ENCODE measurements around the gene TMEM31. TPM values are rescaled to one million over a fixed set of nuclear protein-coding genes. Genes with fewer than 3 reads are reported as not detected.

Gene TMEM31
- total RNA-seq, 2 experiments from 2014 or later, result not detected

DNA sequence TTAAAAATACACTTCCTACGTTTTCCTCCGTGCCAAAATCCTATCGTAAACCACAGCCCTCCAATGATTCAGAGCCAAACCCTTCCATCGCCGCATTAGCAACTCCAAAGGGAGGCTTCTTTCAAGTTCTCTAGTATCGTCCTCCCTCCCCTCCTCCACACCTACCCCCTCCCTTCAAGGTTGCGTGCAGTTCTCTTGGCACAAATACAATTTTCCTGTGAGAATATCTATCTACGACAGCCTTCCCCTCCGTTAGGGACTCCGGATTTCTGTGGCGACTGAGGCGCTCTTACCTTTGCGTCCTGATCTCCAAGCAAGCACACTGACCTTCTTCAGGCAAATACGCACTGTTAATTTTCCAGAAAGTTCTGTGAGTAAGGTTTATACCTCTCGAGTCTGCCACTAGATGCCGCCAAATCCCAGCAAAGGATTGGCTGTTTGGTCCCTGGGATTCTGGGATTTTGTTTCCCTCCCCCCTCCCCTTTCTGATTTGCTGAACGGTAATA lies 23.0 kb upstream of the TMEM31 start:
- H3K36me3 Mint-ChIP-seq (ENCODE audit: low read depth), result peaks cover 13% of the 10 kb centered on the region

DNA sequence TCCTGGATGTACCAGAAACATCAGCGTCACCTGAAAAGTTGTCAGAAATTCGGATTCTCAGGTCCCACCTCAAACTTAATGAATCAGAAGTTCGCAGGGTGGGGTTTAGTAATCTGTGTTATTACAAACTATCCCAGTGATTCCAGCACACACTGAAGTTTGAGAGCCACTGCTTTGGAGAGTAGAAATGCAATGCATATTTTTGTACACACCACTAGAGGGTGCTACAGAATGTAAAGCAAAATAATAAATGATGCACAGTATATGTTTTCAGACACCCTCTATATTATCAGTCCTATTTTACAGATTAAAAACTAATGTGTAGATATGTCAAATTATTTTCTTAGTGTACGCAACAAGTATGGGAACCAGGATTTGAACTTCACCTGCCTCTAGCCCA lies 21.8 kb upstream of the TMEM31 start:
- CTCF ChIA-PET, result no interaction called here
- POLR2A ChIA-PET, result no interaction called here
- H3K4me1 Mint-ChIP-seq, result peaks cover 5% of the 10 kb centered on the region
- H3K36me3 Mint-ChIP-seq (ENCODE audit: low read depth), result peaks cover 8% of the 10 kb centered on the region
- peak overlapping the region; percentile 31 for H3K27ac Mint-ChIP-seq
- no peaks in the 10 kb centered on the region for H3K27me3 Mint-ChIP-seq
- no peak overlapping the region for H3K4me3 Mint-ChIP-seq
- no peak for DNase-seq
- H3K9me3 Mint-ChIP-seq, result no peaks in the 10 kb centered on the region

More for the DNA sequence above, 23.0 kb upstream of the TMEM31 start:
- Mint-ChIP-seq H3K4me1 (peaks cover 9% of the 10 kb centered on the region), H3K9me3 (no peaks in the 10 kb centered on the region), H3K27ac (no peak overlapping the region), H3K4me3 (no peak overlapping the region), H3K27me3 (no peaks in the 10 kb centered on the region)
- CTCF ChIA-PET, result interaction anchor here (0.5 to 0.7 kb wide), 2 partner anchors 124 to 232 kb away, joined by 3 to 4 read pairs; no protein-coding TSS in a partner anchor
- POLR2A ChIA-PET, result no interaction called here
- DNase-seq, result peak; percentile 63

DNA sequence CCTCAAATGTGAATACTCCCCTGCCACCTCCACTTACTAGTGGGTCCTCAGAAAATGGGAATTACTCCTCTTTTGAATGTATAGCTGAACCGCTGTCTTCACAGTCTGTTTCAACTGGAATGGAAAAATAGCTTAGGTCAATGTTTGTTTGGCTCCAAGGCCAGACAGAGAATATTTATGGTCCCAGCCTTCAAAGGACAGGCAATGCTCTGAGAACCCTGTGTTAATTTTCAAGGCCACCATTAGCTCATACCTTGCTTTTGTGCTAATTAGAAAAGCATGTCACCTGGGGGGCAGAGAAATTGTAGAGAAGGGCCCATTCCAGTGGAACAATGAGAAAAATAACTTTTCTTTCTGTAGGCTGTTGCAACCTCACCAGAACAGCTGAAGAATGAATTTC lies 19.6 kb upstream of the TMEM31 start:
- H3K4me3 Mint-ChIP-seq, result no peak overlapping the region
- CTCF ChIA-PET, result interaction anchor here (2.0 kb wide), 1 partner anchor 12 kb away, joined by 5 read pairs; no protein-coding TSS in a partner anchor
- DNase-seq, result no peak
- no peaks in the 10 kb centered on the region for H3K27me3 Mint-ChIP-seq
- H3K36me3 Mint-ChIP-seq (ENCODE audit: low read depth), result no peaks in the 10 kb centered on the region
- no peaks in the 10 kb centered on the region for H3K4me1 Mint-ChIP-seq
- POLR2A ChIA-PET, result no interaction called here
- H3K9me3 Mint-ChIP-seq, result no peaks in the 10 kb centered on the region
- H3K27ac Mint-ChIP-seq, result no peak overlapping the region

DNA sequence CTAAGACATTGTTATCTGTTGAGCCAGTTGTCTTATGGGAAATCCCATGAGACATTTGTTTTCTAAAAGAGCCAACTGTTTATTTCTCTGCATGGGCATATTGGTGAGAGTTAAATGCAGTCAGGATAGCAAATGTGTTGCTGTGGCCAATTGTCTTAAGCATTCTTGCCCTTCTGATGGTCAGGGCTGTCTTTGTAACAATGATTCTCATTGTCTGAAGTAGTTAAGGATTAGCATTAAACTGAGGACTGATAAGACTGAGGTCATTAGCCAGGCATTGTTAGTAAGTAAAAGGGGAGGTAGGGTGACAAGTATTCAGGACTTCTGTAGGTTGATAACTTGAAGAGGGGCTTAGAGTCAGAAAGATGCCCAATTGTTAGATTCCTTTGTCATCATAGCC lies 13.0 kb upstream of the TMEM31 start:
- H3K36me3 Mint-ChIP-seq (ENCODE audit: low read depth), result no peaks in the 10 kb centered on the region
- CTCF ChIA-PET, result no interaction called here

DNA sequence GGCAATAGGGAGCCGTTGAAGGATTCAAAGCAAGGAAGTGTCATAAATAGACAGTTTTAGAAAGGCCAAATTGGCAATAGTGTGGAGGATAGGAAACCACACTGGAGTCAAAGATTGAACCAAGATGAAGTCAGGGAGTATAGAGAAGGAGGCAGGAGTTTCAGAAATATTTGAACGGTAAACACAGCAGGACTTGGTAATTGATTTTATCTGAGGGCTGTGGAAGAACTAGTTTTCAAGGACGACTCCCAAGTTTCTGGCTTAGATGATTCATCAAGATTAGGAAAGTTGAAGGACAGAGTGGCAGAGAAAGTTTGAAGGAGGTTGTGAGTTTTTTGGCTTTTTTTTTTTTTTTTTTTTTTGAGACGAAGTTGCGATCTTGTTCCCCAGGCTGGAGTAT lies 11.5 kb upstream of the TMEM31 start:
- POLR2A ChIA-PET, result no interaction called here
- Mint-ChIP-seq H3K9me3 (no peaks in the 10 kb centered on the region), H3K4me3 (no peak overlapping the region), H3K36me3 (ENCODE audit: low read depth) (no peaks in the 10 kb centered on the region), H3K27me3 (no peaks in the 10 kb centered on the region), H3K27ac (no peak overlapping the region), H3K4me1 (no peaks in the 10 kb centered on the region)
- CTCF ChIA-PET, result no interaction called here
- no peak for DNase-seq

More for the DNA sequence above, 13.0 kb upstream of the TMEM31 start:
- Mint-ChIP-seq H3K27me3 (no peaks in the 10 kb centered on the region), H3K9me3 (no peaks in the 10 kb centered on the region), H3K4me1 (no peaks in the 10 kb centered on the region), H3K4me3 (no peak overlapping the region), H3K27ac (no peak overlapping the region)
- no peak for DNase-seq
- POLR2A ChIA-PET, result no interaction called here

DNA sequence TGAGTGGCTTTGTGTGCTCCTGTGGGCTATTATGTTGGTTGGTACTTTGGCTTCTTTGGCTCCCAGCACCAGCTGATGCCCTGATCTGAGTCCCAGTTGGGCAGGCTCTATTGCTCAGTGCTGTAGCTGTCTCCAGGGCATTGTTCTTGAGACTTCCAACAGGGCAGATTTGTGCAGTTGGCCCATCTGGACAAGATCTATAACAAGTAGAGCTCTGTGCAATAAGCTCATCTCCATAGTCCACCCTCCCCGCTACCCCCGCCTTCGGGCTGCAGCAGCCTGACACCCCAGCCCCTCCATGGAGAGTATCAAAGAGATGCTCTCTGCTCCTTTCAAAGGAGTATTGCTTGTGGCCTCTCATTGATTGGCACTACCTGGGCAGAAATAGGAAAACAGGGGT lies 5.8 kb upstream of the TMEM31 start:
- H3K36me3 Mint-ChIP-seq (ENCODE audit: low read depth), result no peaks in the 10 kb centered on the region
- H3K27ac Mint-ChIP-seq, result no peak overlapping the region
- H3K4me3 Mint-ChIP-seq, result no peak overlapping the region
- H3K27me3 Mint-ChIP-seq, result no peaks in the 10 kb centered on the region
- no peaks in the 10 kb centered on the region for H3K9me3 Mint-ChIP-seq
- ChIA-PET POLR2A (no interaction called here), CTCF (no interaction called here)
- no peaks in the 10 kb centered on the region for H3K4me1 Mint-ChIP-seq
- DNase-seq, result no peak

DNA sequence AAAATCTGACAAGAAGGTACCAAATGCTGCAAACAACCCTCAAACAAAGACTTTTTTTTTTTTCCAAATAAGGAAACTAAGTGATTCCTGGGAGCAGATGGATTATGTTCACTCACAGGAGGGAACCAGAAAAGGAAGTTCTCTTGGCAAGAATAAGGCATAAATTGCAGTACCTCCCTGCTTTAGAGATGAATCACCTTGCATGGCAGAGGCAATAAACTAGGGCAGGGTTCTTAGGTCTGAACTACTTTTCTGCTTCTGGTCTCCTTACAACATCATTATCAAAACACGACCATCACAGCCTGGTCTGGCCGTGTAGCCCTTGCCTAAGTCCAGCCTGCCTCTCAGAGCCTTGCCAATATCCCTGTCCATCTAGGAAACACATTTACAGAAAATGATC lies 6.3 kb downstream of the TMEM31 start:
- POLR2A ChIA-PET, result no interaction called here
- no peaks in the 10 kb centered on the region for H3K9me3 Mint-ChIP-seq
- CTCF ChIA-PET, result interaction anchor here (0.6 kb wide), 1 partner anchor 656 kb away, joined by 5 read pairs; no protein-coding TSS in a partner anchor

DNA sequence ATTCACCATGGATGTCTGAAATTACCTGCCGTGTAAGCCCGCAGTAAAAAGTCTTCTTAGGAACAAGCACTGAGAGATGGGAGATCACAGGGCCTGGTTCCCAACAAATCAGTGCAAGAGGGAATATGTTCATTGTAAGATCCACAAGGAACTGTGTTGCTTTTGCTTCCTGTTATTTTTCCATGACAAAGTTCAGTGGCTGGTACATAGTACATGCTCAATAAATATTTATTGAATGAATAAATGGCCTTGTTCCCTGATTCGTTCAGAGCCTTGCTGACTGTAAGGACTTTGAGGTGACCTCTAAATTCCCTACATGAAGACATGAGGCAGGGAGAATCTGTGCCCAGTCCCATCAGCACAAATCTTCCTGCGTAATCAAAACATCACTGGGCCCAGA lies 7.4 kb downstream of the TMEM31 start:
- CTCF ChIA-PET, result no interaction called here
- Mint-ChIP-seq H3K4me1 (no peaks in the 10 kb centered on the region), H3K36me3 (ENCODE audit: low read depth) (no peaks in the 10 kb centered on the region), H3K27ac (no peak overlapping the region), H3K4me3 (no peak overlapping the region), H3K9me3 (no peaks in the 10 kb centered on the region), H3K27me3 (no peaks in the 10 kb centered on the region)
- DNase-seq, result no peak
- POLR2A ChIA-PET, result no interaction called here

More for the DNA sequence above, 6.3 kb downstream of the TMEM31 start:
- H3K4me1 Mint-ChIP-seq, result no peaks in the 10 kb centered on the region
- no peak for DNase-seq
- H3K36me3 Mint-ChIP-seq (ENCODE audit: low read depth), result no peaks in the 10 kb centered on the region
- no peak overlapping the region for H3K27ac Mint-ChIP-seq
- H3K4me3 Mint-ChIP-seq, result no peak overlapping the region
- H3K27me3 Mint-ChIP-seq, result no peaks in the 10 kb centered on the region

DNA sequence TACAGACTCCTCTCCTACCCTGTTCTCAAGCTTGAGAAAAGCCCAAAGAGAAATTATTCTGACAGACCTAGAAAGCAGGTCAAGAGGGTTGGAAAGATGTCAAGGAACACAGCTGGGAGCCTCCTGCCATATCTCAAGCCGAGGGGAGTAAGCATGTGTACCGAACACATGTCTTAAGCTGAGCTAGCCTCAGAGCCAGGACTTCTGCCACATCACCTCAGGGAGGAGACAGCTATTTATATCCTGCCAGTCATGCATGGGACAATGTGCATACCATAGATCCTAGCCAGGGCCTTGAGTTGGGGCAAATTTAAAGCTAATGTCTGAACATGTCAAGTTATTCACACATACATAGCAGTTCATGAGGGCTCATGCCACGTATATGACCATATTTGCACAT lies 11.8 kb downstream of the TMEM31 start:
- Mint-ChIP-seq H3K4me1 (no peaks in the 10 kb centered on the region), H3K36me3 (ENCODE audit: low read depth) (no peaks in the 10 kb centered on the region), H3K27ac (no peak overlapping the region), H3K9me3 (no peaks in the 10 kb centered on the region), H3K27me3 (no peaks in the 10 kb centered on the region), H3K4me3 (no peak overlapping the region)
- DNase-seq, result no peak
- ChIA-PET POLR2A (no interaction called here), CTCF (interaction anchor here (0.7 kb wide), 1 partner anchor 54 kb away, joined by 5 read pairs; no protein-coding TSS in a partner anchor)

DNA sequence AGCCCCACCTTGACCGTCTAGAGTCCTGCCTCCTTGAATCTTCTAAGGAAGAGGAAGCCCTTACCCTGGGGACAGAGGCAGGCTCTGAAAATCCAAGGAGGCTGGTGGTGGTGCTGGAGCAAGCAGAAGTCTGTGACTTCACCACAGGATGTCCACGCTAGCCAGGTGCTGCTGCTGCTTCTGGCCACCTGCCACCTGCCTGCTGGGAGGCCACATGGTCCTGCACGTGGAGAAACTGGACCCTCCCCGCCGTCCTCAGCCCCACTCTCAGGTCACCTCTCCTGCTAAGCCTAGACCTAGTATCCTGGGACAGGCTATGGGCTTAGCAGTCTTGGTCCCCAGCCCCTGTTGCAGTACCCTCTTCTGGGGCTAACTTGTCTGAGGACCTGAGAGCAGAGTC lies 15.8 kb downstream of the TMEM31 start:
- Mint-ChIP-seq H3K9me3 (no peaks in the 10 kb centered on the region), H3K36me3 (ENCODE audit: low read depth) (no peaks in the 10 kb centered on the region), H3K4me1 (peaks cover 4% of the 10 kb centered on the region), H3K27me3 (no peaks in the 10 kb centered on the region), H3K27ac (no peak overlapping the region), H3K4me3 (no peak overlapping the region)
- no peak for DNase-seq
- CTCF ChIA-PET, result no interaction called here
- POLR2A ChIA-PET, result no interaction called here

DNA sequence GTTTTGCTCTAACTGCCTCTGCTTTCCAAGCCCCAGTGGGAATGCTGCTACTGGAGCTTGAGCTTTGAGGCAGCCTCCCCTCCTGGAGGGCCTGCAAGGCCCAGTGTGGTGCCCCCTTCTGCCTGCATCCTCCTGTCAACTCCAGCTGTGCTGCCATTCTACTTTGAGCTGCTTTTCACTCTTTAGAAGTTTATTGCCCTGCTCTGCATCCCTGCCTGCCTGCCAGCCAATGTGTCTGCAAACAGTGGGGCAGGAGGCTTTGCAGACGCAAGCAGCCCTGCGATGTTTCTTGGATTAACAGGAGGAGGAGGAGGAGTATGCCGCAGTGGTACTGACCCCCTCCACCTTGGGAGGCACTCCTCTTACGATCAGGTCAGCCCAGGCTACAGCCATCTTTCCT lies 16.4 kb downstream of the TMEM31 start:
- POLR2A ChIA-PET, result no interaction called here
- DNase-seq, result no peak
- CTCF ChIA-PET, result no interaction called here
- no peaks in the 10 kb centered on the region for H3K36me3 Mint-ChIP-seq (ENCODE audit: low read depth)
- H3K9me3 Mint-ChIP-seq, result no peaks in the 10 kb centered on the region
- no peak overlapping the region for H3K4me3 Mint-ChIP-seq
- peaks cover 2% of the 10 kb centered on the region for H3K27me3 Mint-ChIP-seq
- no peak overlapping the region for H3K27ac Mint-ChIP-seq
- H3K4me1 Mint-ChIP-seq, result peaks cover 4% of the 10 kb centered on the region

DNA sequence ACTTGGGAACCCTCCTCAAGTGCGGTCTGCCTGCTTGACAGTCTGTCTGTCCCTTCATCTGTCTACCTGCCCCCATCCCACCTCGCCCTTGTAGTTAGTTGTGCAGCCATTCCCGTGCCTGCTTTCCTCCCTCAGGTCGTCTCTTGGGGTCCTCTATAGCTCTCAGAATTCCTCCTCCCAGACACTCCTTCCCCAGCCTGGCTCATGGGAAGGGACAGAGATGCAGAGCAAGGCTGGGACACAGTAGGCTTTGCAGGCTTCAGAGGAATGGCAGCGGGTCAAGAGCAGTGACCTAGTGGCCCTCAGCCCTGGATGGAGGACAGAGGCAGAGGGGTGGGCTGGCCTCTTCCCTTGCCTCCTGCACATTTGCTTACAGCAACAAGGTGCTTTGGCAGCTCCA lies 18.3 kb downstream of the TMEM31 start:
- Mint-ChIP-seq H3K27me3 (peaks cover 9% of the 10 kb centered on the region), H3K4me1 (peaks cover 4% of the 10 kb centered on the region), H3K9me3 (no peaks in the 10 kb centered on the region), H3K36me3 (ENCODE audit: low read depth) (no peaks in the 10 kb centered on the region), H3K4me3 (no peak overlapping the region), H3K27ac (no peak overlapping the region)
- no peak for DNase-seq
- ChIA-PET POLR2A (no interaction called here), CTCF (no interaction called here)

DNA sequence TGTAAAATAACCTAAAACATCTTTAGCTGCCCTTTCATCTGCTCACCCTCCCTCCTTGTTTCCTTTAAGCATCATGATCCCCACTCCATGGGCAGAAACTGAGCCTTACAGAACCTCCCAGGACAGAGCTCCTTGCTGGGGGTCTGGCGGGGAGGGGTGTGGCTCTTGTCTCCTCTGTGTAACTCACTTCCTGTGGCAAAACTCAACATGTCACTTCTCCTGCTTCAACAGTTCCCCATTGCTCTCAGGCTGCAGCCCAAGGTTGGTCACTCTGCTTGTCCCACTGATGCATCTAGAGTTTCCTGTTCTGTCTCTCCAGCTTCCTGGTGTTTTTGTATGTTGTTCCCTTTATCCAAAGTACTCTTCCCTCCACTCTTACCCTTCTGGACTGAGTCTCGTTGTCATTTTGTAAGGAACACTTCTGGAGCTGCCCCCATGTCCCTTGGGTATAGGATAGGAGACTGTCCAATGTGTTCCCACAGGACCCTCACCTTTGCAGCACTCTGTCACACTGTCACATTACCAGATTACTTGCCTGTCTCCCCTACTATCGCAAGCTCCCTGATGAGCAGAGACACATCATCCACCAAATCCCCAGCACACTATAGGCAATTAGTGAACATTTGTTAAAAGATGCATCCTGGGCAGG lies 19.6 kb downstream of the TMEM31 start:
- peaks cover 9% of the 10 kb centered on the region for H3K27me3 Mint-ChIP-seq
- peaks cover 4% of the 10 kb centered on the region for H3K4me1 Mint-ChIP-seq
- CTCF ChIA-PET, result interaction anchor here (0.9 kb wide), 1 partner anchor 28 kb away, joined by 3 read pairs; no protein-coding TSS in a partner anchor
- DNase-seq, result no peak
- H3K4me3 Mint-ChIP-seq, result no peak overlapping the region
- no peak overlapping the region for H3K27ac Mint-ChIP-seq
- H3K9me3 Mint-ChIP-seq, result no peaks in the 10 kb centered on the region
- POLR2A ChIA-PET, result no interaction called here
- H3K36me3 Mint-ChIP-seq (ENCODE audit: low read depth), result no peaks in the 10 kb centered on the region
